GM12873 (cell line): ENCODE results near the gene NLRC3.

Source experiments
- CTCF ChIP-seq: IDR thresholded peaks from 2 replicates; pipeline ENCODE4 v1.5.1; 2012; ENCODE audit warnings: low read depth, mild to moderate bottlenecking, moderate library complexity, low read length, control low read depth; ENCODE audit not compliant: insufficient read depth; ENCODE audit errors: missing control alignments

NLRC3 gene

GRCh38 chr16:3590736-3591435, 13.7 kb upstream of the NLRC3 start:
- no peak for TF ChIP-seq CTCF

- no peak for TF ChIP-seq CTCF
These were observed 12.9 kb upstream of the NLRC3 start for GRCh38 chr16:3589991-3590701.

- TF ChIP-seq CTCF: no peak
These were observed 12.3 kb upstream of the NLRC3 start for GRCh38 chr16:3589441-3589921.

- TF ChIP-seq CTCF: no peak
These were observed 11.8 kb upstream of the NLRC3 start for GRCh38 chr16:3589001-3589400.

- no peak for TF ChIP-seq CTCF
These were observed 10.4 kb upstream of the NLRC3 start for GRCh38 chr16:3587547-3588110.

GRCh38 chr16:3584412-3584811, 7.2 kb upstream of the NLRC3 start:
- TF ChIP-seq CTCF: no peak

GRCh38 chr16:3583303-3584038, 6.3 kb upstream of the NLRC3 start:
- no peak for TF ChIP-seq CTCF
